NCI-H128 (cell line): Measurements from ENCODE around the gene EXPH5.

ENCODE experiments used
- DNase-seq: peaks from one replicate; lab custom pipeline; 2025; ENCODE audit not compliant: unreplicated experiment; lab: John Stamatoyannopoulos, UW

EXPH5 gene

DNA sequence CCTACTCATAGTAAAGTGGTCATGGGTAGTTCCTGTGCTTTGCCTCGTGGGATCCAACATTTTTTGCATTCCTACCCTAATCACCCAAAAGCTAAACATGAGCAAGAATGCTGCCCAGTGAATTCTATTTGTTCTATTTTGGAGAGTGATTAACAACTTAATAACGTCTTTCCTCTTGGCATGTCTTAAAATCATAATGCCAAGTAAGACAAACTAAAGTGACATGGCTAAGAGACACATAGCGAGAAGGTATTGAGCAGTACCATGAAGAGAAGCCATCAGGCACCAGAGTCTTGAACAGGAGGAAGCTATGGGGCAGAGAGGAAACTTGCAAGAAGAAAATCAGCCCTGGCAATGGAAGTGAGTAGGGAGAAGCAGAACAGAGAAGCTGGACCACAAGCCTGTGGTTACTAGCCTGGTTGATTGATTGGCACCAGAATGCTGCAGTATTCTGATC, 32.0 kb downstream of the EXPH5 start:
- no peak for DNase-seq

DNA sequence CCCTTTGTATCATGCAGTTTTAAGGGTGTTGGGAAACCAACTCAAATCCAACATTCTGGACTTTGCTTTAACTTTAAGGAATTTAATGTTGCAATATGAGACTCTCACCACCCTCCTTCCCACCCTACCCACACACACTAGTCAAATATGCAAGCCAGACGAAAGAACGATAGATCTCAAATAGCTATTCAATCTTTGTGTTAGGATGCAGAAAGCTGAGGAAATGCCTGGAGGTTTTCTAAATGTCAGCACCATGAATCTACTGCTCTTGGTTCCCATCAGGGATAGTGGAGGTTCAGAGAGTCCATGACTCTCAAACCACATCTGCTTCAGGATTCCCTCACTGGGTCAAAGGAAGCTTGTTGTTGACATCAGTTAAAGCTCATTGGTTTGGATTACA, 33.7 kb downstream of the EXPH5 start:
- no peak for DNase-seq

DNA sequence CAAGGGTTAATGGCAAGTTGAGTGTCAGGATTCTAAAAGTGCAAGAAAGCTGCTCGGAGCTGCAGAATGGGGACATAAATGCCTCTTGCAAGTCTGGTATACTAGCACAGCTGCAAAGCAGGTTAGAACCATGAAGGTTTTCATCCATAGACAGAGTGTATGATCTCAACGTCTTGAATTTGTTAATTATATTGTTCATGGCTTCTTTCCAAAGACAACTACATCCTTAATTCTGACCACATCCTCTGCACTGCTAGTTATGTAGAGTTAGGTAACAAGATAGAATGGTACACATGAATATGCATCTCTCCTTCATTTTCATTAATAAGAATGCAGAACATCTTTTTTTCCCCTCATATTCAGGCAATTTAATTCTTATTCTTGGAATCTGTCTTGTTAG, 34.2 kb downstream of the EXPH5 start:
- no peak for DNase-seq

DNA sequence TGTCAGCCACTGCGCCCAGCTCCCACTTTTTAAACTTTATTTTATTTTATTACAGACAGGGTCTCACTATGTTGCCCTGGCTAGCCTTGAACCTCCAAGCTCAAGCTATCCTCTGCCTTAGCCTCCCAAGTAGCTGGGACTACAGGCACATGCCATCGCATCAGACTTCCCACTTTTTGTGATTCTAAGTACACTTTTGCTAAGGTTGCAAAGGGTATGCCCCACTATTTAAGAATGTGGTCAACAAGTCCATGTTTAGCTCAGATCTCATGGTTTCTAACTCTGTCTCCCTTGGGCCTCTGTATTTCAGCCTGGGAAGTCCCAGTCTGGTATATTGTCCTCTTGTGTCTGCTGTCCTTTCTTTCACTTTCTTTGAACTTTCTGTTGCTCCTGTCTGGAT, 35.3 kb downstream of the EXPH5 start:
- no peak for DNase-seq

DNA sequence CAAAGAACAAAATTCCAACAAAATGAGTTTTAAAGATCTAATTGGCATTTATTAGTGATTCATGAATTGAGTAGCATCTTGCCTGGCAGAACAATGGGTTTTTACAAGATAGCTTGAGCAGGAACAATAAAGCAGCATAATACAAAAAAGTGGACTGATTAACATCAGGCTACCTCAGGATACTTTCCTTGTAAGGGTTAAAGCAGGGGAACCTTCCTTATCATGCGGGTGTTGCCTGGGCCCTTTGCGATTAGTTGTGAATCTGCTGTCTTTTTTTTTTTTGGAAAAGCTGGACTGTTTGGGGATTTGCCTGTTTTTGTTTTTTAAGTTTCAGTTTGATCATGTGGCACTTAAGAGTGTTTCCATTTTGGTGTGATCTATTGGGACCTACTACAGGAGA, 37.5 kb downstream of the EXPH5 start:
- no peak for DNase-seq

DNA sequence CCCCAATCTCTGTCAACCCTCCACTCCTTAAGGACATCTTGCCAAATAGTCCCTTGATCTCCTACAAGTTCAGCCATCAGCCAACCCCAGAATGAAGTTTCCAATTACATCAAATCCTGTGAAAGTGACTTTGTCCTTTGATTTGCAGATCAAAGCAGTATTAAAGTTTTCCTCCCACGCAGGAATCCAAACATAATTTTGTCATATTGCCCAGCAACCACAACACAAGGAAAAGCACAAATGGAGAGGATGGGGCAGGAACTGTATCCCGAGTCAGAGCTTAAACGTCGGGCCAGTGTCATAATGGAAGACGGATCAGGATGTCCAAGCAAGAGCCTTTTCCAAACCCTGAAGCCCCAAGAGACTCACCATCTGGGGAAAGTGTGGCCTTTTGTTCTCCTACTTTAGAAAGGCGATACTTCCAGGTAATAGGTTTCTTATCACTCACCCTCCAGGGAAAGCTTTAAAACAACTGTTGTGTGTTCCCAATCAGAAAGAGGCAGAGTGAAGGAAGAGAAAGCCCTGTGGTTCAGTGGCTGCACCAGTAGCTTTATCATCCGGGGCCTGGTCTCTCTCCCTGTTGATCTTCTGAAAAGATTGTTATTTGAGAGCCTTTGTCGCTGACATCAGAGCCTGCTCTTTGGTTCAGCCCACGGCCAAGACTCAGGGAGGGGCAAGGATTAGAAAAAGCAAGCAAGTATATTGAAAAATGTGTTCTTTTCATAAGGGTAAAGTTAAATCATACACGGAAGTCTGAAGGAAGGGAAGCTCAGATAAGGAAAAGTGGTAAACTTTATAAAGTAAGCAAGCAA, 41.7 kb downstream of the EXPH5 start:
- no peak for DNase-seq

DNA sequence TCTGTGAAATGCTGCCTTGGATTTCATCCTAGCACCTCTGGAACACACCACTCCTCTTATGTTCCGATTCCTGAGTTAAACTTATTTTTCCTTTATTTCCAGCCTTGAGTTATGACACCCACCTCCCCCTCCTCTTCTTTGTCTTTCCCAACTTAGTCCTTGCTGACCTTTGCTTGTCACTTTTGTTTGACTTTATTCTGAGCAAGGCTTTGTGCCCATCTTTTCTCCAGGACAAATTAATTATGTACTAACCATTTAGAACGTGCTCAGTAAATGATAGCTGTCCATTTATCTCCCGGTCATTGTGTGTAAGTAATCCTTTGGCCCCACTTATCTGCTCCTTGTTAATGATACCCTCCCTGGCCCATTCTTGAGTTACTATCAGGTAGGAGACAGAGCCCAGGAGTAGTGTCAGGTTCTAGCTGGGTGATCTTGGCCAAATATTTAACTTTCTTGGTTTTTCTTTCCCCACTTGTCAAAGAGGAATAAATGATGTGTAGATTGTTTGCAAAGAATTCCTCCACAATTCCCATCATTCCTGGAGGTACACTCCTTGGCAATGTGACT, 44.2 kb downstream of the EXPH5 start:
- no peak for DNase-seq

DNA sequence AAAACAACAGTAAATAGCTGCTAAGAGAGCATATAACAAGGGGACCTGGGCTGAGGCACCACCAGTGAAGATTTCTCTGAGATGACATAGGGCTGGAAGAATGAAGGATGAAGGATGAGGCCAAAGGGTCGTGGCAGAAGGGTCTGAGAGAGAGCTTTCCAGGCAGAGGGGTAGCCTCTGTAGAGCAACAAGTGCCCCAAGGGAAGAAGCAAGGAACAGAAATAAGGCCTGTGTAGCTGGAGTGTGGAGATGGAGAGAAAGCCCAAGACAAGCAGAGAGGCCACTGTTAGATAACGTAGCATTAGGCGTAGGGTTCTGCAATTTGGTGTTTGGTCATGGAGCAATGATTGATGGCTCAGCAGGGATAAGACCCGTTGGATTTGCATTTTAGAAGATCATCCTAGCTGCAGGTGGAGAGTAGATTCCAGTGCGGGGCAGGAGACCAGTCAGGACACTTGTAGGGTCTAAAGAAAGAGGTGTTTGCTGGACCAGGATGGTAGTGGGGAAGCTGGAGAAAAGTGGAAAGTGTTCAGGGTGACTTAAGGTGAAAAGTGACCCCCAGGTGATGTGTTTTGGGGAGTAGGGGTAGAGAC, 47.6 kb downstream of the EXPH5 start:
- no peak for DNase-seq

DNA sequence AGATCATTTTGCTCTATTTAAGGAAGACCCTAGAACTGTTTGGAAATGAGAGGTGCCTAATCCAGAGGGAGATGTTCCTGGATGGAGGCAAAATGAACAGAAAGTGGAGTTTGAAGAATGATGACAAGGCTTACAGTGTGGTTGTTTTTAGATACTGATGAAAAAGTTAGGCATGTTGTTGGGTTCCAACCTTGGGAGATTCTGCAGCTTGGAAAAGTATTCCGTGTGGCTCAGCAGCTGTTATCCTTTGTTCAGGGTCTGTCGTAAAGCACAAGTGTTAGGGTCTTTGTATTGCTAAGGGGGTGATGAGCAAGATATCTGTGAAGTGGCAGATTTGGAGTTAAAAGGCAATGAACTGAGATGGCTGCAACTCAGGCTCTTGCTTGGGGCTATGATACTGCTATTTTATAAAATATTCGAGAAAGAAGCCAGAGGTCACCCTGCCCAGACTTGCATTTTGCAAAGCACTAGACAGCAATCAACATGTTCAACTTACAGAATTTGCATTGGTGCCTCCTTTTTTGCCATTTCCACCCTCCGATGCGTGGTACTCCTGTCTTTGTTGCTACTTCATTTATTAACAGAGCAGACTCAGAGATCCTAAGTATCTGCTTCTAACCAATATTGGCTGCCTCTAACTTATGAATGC, 50.1 kb downstream of the EXPH5 start:
- DNase-seq, result no peak

DNA sequence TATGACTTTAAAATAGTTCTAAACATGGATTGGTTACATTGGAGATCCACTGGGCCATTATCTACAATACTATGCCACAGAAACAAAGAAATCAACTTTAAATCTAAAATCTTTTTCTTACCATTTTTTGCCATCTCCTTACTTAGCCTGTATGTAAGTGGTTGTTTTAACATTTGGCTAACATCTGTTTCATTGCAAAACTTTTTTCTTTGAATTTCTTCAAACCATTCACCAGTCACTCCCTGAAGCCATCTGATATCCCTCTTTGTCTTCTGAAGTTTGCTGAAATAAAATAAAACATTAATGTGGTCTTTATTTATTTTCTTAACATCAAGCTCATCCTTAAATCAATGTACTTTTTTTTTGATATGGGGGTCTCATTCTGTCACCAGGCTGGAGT, 52.0 kb downstream of the EXPH5 start:
- DNase-seq, result no peak

DNA sequence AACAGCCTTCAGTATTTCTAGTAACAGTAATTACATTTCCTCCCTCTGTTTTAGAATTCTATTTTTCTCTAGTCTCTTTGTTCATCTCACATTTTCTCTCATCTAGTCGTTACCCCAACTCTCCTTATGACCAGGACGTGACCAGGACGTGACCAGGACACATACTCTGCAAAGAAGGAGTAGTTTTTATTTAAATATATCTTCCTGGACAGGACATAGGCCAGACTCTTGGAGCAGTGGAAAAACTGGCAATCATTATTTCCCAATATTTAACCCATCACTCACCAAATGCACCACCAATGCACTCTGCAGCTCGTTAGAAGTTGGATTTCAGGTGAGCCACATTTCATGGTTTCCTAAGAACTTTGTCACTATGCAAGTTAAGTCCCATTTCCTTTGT, 55.1 kb downstream of the EXPH5 start:
- no peak for DNase-seq

DNA sequence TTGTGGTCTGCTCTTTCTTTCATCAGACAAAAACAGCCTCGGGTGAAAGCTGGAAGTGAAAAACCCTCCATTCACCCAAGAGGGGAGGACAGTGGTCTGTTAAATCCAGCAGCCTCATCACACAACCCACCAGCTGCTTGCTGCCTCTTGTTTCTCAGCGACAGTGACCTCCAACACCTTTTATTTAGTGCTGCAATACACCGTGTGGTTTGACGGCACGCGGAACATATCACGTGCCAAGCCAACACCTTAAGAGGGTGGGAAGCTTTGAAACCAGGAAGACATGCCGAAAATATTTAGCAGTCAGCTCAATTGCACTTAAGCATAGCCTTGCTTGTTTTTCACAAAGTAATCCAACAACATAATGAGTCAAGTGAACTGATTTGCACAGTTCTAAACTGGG, 55.5 kb downstream of the EXPH5 start:
- DNase-seq, result no peak

DNA sequence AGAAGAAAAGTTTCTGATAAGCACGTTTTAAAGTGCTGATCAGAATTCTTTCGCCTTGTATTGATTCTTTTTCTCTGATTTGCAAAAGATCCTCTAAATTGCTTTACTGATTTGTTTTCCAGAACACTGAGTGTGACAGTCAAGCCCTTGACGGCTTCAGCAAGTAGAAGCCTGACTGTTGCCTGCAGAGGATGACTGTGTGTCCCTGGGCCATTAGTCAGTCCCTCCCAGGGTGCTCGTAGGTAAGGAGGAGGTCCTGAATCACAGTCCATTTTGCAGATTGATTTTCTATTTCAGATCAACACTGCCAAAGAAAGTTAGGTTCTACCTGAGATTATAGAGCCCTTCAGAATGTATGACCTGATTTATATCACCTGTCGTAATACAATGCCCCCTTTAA, 56.8 kb downstream of the EXPH5 start:
- DNase-seq, result no peak

DNA sequence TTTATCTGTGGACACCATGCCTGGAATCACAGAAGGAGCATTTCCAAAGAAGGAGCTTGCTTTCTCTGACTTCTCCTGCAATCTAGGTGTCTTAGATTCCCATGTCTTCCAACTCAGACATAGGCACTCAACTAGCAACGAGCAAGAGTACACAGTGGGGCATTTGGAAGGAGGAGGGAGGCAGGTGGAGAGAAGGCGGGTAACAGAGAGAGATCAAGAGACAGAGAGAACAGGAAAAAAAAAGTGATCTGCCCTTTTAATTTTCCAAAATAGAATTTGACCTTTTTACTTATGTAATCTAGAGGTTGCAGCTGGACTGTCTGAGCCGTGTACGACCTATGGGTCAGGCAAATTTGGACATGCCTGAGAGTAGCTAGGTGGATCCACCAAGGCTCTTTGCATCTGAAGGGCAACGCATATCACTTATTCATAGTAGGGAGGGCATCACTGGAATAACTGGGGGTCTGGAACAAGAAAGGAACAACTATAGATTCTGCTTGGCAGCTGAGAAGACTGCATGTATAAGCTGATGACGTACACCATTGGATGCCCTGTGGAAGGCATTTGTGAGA, 58.1 kb downstream of the EXPH5 start:
- DNase-seq, result no peak

DNA sequence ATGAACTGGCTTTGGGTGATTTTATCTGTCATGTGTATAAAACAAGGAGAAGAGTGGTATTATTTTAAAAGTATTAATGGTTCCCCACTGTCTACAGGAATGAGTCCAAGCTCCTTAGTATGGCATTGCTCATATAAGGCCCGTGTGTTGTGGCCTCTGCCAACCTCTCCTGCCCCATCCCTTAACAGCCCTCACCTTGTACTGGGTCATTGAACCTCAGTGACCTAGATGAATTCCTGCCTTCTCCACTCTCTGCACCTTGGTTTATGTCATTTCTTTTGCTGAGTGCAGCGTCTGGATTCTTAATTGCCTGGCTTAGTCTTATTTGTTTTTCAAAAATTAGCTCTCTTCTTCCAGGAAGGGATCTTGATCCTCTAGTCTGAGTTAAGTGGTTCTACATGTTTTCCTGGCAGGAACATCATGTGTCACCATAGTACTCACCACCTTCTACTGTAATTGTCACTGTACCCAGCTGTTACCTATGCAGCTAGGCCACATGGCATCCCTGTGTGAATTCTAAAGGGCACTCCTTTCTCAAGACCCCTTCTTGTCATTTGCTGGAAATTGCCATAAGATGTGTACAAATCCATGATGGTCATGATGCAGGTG, 59.2 kb downstream of the EXPH5 start:
- DNase-seq, result no peak

DNA sequence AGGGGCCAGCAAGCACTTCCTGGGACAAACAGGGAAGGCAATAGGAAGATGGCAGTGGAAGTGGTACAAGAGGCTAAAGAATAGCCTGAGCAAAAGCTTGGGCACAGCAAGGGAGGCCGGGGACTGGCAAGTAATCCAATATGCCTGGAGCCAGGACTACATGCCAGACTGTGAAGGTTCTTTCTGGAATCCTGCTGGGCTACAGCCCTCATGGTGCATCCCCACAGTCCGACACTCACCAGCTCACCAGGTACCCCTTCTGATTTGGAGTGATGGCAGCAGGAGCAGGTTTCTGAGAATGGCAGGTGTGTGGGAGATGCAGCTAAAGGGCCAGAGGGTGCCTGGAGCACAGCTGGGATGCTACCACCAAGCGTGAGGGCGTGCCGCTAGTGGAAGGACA, 63.1 kb downstream of the EXPH5 start:
- DNase-seq, result no peak

DNA sequence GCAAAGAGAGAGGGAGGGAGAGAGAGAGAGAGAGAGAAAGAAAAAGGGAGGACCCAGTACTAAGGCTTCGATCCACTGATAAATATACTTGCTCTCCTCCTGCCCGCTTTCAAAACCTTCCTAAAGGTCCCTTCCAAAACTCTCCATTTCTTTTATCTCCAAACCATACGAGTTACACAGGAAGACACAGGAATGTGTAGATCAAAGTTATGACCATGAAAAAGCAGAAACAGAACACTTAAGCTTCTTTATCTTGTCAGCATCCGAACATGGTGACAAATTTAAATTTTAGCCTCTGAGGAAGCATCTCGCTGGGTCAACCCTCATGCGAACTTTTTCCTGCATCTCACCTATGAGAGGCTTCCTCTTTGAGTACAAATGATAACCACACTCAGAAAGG, 66.2 kb downstream of the EXPH5 start:
- DNase-seq, result no peak

DNA sequence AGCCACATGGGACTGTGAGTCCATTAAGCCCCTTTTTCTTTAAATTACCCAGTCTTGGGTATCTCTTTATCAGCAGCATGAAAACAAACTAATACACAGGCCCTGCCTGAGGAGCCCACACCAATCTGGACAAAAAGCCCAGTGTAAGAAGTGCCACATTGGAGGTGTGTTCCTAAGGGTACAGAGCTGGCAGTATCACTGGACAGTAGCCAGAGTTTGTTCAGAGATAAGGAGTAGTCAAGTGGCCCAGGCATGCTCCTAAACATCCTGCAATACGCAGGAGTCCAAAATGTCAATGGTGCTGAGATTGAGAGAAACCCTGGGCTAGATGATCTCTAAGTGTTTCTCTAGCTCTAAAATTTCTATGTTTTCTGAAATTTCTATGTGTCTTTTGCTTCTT, 68.4 kb downstream of the EXPH5 start:
- DNase-seq, result no peak

DNA sequence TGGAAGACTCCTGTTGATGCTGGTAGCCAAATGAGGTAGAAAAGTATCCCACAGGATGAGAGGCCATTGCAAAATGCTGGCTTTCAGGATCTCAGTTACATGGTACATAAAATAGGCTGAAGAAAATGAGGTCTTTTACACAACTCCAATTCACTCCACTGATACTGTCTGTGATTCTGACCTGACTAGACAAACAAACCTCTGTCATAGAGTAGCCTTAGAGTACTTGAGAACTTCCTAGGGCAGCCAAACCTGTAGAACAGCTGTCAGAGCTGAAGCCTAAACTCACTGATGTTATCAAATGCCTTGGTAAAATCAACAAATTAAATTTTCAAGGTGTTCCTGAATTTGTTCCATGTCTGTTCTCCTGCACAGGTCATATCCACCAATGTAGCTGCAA, 69.1 kb downstream of the EXPH5 start:
- DNase-seq, result no peak

DNA sequence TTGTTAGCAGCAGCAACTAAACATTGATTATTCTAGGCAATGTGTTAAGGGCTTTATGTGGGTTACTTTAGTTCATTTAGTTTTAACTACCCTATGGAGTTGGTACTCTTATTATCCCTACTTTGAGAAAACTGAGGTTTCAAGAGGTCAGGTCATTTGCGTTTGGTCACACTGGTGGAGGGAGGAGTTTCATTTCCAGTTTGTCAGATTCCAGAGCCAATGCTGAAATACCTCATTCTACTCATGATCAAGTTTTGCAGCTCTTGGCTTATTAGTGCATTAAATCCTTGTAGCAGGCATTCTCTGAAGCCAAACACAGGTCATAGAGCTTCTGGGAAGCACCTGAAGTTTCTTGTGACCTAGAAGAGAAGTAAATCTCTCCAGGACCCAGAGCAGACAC, 71.2 kb downstream of the EXPH5 start:
- DNase-seq, result no peak

DNA sequence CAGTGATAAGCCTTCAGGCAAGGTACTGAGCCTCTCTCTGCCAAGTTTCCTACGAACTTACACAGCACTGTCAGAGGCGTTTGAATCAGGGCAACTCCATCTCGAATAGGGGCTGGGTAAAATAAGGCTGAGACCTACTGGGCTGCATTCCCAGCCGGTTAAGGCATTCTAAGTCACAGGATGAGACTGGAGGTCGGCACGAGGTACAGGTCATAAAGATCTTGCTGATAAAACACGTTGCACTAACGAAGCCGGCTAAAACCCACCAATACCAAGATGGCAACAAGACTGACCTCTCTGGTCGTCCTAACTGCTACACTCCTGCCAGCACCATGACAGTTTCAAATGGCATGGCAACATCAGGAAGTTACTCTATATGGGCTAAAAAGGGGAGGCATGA, 75.0 kb downstream of the EXPH5 start:
- DNase-seq, result no peak
